ENCODE data around the gene ABCC4.

Gene ABCC4

GRCh38 chr13:95156208-95156607, 145.0 kb downstream of the ABCC4 start:
- DNase-seq (ENCODE audit: low spot score): no peak

GRCh38 chr13:95155504-95155903, 145.7 kb downstream of the ABCC4 start:
- DNase-seq (ENCODE audit: low spot score): no peak

- no peak for DNase-seq (ENCODE audit: low spot score)
Measured at GRCh38 chr13:95155093-95155492, 146.2 kb downstream of the ABCC4 start.

- DNase-seq (ENCODE audit: low spot score): no peak
Measured at GRCh38 chr13:95154413-95154886, 146.8 kb downstream of the ABCC4 start.

GRCh38 chr13:95153647-95154412, 147.4 kb downstream of the ABCC4 start:
- no peak for DNase-seq (ENCODE audit: low spot score)

- DNase-seq (ENCODE audit: low spot score): no peak
Measured at GRCh38 chr13:95151942-95152587, 149.2 kb downstream of the ABCC4 start.

- DNase-seq (ENCODE audit: low spot score): no peak
Measured at GRCh38 chr13:95150555-95150954, 150.7 kb downstream of the ABCC4 start.

GRCh38 chr13:95146486-95146885, 154.8 kb downstream of the ABCC4 start:
- DNase-seq (ENCODE audit: low spot score): no peak

- DNase-seq (ENCODE audit: low spot score): no peak
Measured at GRCh38 chr13:95145587-95145986, 155.7 kb downstream of the ABCC4 start.

- DNase-seq (ENCODE audit: low spot score): no peak
Measured at GRCh38 chr13:95140502-95140901, 160.7 kb downstream of the ABCC4 start.

GRCh38 chr13:95138876-95139585, 162.2 kb downstream of the ABCC4 start:
- DNase-seq (ENCODE audit: low spot score): no peak

- no peak for DNase-seq (ENCODE audit: low spot score)
Measured at GRCh38 chr13:95137096-95137495, 164.2 kb downstream of the ABCC4 start.

- DNase-seq (ENCODE audit: low spot score): no peak
Measured at GRCh38 chr13:95136638-95137037, 164.6 kb downstream of the ABCC4 start.

- DNase-seq (ENCODE audit: low spot score): no peak
Measured at GRCh38 chr13:95133498-95133897, 167.8 kb downstream of the ABCC4 start.

GRCh38 chr13:95129004-95129403, 172.2 kb downstream of the ABCC4 start:
- no peak for DNase-seq (ENCODE audit: low spot score)

GRCh38 chr13:95128045-95128643, 173.1 kb downstream of the ABCC4 start:
- DNase-seq (ENCODE audit: low spot score): no peak

GRCh38 chr13:95124959-95125358, 176.3 kb downstream of the ABCC4 start:
- DNase-seq (ENCODE audit: low spot score): no peak

- no peak for DNase-seq (ENCODE audit: low spot score)
Measured at GRCh38 chr13:95123726-95124125, 177.5 kb downstream of the ABCC4 start.

GRCh38 chr13:95122063-95122462, 179.2 kb downstream of the ABCC4 start:
- no peak for DNase-seq (ENCODE audit: low spot score)

GRCh38 chr13:95121516-95121915, 179.7 kb downstream of the ABCC4 start:
- no peak for DNase-seq (ENCODE audit: low spot score)

GRCh38 chr13:95120650-95121049, 180.6 kb downstream of the ABCC4 start:
- DNase-seq (ENCODE audit: low spot score): no peak

- DNase-seq (ENCODE audit: low spot score): no peak
Measured at GRCh38 chr13:95118541-95119324, 182.5 kb downstream of the ABCC4 start.
